Activated T-cell treated with anti-CD3 and anti-CD28 coated beads, Interleukin-2, amount 50 U/mL, for 1 hour (primary cell): ENCODE results near the gene CCDC6.
"Not testable (repeated sequence)": the region's sequence is repeated elsewhere in the genome, so short reads cannot be mapped to it uniquely, and the experiment has no call there.

Source experiments
- DNase-seq: peaks from one replicate; pipeline ENCODE4 v3.0.0-alpha.2; 2020

The CCDC6 gene

DNA sequence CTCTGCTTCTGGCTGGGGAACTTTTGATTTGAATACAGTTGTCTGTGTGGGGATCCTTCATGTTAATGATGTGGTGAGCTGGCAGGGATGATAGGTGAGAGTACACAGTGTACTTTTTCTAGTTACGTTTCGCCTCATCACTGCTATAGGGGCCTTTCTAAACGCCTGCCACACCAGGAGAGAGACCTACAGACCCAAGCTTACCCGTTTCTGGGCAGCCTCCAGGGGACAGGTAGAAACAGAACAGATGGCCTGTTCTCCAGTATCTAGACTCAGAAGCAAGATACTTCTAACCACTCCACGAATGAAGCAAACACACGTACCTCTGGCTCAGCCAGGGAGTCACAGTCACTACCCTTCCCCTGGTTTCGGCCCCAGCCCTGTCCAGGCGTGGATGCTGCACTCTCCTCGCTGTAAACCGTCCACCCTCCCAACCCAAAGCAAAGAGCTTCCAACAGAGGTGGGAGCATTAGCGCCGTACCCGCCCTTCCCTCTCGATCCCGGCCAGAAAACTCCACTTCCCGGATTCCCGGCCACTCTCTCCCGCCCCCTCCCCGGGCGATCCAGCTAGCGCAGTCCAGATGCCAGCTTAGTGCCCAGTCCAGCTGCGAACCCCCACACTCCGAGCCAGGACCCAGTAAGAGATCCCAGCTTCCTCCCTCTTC lies 1.2 kb downstream of the CCDC6 start:
- peak; percentile 21 for DNase-seq

GRCh38 chr10:59904426-59905065 lies 1.8 kb downstream of the CCDC6 start:
- DNase-seq: no peak

DNA sequence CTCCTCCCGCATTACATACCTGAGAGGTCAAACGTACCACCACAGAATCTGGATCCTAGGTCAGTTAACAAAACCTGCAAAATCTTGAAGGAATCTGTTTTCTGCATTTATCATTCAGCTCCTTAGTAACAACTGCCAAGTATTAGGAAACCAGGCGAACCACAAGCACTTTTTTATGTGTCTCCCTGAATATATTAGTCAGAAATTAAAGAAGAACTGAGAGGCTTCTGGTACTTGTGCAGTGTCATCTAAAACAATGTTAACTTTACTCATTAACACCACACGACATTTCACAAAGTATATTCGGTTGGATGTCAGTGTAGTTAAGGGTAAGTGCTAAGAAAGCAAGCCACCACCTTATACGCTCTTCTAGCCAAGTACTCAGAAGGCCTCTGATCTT lies 2.5 kb downstream of the CCDC6 start:
- no peak for DNase-seq

GRCh38 chr10:59902016-59902415 lies 4.3 kb downstream of the CCDC6 start:
- no peak for DNase-seq

DNA sequence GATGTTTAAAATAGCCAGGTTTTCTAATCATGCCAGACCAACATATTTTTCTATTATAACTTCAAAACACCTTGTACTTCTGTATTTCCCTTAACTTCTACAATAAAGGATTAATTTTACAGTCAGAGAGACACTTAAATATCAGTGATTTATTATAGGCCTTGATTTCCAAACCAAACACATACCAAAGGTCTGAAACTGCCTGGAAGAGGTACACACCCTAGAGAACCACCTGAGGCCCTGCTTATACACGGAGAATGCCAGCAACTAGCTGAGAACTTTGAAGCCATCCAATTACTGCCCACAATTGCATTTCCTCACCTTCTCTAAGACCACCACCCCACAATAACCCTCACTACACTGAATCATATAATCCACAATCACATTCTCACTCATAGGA lies 4.9 kb downstream of the CCDC6 start:
- DNase-seq: no peak

- DNase-seq: no peak
Observed at GRCh38 chr10:59900048-59900727, 6.2 kb downstream of the CCDC6 start.

DNA sequence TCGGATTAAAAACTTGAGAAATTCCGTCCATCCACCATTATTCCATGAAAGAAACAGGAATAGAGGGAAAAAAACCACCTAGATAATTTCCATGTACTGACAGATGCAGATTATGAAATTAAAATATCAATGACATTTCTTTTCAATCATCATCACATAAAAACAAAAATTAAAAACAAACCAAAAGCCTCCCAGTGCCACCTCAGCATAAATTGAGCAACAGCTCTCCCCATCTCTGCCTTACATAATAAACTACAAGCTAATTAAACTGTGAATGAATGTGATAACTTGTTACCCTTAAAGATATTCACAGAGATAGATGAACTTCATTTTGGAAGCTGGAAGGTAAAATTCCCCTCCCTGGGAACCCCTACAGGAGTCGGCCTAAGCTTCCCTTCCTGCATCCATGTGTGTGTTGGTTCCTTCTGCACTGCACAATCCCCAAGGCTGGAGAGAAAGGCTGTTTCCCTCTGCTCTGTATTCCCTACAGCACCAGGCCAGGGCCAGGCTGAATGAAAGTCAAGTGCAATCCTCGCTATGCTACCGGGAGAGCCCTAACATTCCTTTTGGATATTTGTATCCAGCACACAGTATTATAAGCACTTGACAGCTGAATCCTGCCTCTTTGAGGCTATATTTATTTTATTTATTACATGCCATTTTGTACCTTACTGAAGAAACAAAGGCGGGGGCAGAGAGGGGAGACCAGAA lies 8.1 kb downstream of the CCDC6 start:
- DNase-seq: no peak

GRCh38 chr10:59896191-59896590 lies 10.2 kb downstream of the CCDC6 start:
- DNase-seq: no peak

DNA sequence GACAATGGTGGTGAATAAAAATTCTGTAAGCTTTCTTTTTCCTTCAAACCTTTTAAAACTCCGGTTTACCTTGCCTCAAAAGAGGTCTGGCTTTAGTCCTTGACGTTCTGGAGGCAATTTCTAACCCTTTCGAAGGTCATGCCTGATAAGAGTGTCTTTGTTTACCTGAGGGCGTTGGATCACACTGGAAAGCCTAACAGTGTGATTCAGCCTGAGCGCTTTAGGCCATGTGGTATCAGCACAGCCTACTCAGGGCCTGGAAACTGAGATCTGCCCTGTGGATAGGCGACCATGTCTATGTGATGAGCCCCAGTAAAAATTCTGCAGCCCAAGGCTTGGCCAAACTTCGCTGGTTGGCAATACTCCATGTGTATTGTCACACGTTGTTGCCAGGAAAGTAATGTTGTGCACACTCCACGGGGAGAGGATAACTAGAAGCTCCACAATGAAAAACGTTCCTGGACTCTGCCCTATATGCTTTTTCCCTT lies 10.7 kb downstream of the CCDC6 start:
- DNase-seq: no peak

- no peak for DNase-seq
Observed at GRCh38 chr10:59894114-59894513, 12.2 kb downstream of the CCDC6 start.

GRCh38 chr10:59892697-59893096 lies 13.7 kb downstream of the CCDC6 start:
- no peak for DNase-seq

DNA sequence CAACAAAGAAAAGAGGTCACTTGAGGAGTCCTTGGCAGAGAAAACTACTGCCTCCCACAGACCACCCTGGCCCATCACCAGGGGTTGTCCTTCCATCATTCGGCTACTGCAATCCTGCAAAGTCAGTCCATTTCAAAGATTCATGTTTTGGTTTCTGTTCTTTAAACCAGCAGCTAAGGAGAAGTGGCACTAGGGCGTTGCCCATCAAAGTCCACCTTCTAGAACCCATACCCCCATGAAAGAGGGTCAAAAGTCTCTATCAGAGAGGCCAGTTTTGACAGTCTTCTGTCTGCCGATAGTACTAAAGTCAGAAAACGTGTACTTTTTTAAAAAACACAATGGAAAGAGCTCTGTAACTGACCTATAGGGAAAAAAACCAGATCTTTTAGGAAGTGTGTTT lies 14.4 kb downstream of the CCDC6 start:
- DNase-seq: no peak

GRCh38 chr10:59891349-59891748 lies 15.0 kb downstream of the CCDC6 start:
- DNase-seq: no peak

GRCh38 chr10:59888781-59889435 lies 17.4 kb downstream of the CCDC6 start:
- no peak for DNase-seq

DNA sequence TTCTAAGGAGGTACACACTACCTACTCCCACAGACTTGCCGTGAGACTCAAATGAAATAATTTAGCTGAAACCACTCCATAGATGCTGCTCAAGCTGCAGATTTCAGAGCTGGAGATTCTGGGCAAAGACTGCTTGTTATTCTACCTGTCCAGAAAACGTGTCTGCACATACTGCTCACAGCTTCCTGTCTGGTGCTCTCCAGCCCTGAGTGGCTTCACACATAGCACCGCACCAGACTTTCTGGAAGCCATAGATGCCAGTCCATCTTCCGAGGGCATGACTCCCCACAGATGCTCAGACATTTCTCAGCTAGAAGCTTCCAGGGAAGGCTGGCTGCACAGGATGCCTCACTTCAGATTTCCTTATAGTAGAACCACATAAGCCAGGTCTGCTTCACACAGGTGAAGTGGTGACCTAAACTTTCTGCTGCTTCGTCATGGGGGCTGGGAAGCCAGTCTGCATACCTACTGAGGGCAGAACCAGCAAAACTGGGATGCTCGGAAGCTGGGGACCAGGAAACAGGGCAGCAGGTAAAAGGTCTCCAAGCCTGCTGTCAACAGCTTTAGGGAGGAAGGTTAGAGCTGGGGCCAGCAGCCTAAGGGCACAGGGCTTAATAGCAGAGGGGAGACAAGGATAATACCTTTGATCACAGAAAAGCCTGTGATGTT lies 18.2 kb downstream of the CCDC6 start:
- no peak for DNase-seq

DNA sequence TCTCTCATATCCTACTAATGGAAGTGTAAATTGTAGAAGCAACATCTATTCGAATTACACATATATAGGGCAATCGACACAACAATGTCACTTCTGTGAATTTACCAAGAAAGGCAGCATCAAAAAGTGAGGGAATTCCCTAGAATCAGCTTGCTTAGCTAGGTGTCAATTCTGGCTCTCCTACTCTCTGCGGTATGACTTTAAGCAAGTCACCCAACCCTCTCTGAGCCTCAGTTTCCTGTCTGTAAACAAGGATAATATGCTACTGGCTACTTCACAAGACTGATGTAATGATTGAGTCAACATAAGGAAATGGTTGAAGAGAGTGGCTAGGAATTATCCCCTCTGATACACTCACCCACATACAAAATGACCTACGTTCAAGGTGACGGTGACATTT lies 19.4 kb downstream of the CCDC6 start:
- no peak for DNase-seq

DNA sequence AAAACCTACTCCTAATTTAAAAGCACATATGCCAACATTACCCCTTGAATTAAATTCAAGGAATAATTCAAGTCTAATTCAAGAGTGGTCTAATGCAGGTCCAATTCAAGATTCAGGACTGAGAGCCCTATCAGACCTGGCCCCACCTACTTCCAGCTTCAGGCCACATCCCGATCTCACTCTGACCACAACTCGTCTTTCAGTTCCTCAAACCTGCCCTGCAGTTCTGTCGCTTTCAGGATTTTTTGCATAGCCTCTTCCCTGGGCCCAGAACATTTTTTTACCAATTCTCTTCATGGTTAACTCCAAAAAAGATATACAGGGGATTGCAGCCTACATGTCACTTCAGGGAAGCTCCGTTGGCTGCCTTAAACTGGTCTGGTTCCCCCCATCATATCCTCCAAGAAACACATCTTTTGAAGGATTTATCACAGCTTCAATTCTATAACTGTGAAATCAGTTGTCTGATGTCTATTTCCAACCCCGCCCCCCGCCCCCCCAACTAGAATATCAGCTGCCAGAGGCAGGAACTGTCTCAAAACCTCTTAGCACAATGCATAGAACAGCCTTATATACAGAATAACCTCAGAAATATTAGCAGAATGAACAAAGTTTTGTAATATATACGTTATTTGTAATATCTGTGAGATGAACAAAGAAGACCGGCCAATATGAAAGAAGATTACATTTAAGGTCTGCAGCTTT lies 20.8 kb downstream of the CCDC6 start:
- DNase-seq: no peak

DNA sequence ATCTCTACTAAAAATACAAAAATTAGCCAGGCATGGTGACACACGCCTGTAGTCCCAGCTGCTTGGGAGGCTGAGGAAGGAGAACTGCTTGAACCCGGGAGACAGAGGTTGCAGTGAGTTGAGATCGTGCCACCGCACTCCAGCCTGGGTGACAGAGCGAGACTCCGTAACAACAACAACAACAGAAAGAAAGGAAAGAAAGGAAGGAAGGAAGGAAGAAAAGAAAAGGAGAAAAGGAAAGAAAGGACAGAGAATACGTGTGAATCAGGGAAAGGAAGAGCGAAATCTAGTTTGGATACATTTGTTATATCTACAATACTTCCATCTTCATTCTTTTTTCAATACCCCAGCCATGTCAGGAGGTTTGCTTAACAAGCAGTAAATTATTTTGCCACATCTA lies 21.5 kb downstream of the CCDC6 start:
- DNase-seq: not testable (repeated sequence)

DNA sequence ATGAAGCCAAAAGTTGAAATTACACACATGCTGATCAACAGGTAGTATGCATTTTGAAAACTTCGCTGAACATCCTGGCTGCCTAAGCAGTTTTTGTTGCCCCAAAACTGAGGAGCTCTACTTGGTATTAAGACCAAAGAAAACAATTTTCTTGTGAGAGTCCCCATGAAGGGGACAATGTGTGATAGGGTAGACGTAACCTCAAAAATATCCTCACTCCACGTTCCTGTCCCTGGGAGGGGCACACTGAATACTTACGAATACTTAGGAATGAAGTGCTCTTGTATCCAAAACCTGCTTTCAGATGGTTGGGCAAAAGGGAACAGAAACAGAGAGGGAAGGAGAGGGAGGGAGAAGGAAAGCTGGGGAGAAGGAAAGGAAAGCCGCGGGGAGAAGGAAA lies 24.7 kb downstream of the CCDC6 start:
- no peak for DNase-seq

DNA sequence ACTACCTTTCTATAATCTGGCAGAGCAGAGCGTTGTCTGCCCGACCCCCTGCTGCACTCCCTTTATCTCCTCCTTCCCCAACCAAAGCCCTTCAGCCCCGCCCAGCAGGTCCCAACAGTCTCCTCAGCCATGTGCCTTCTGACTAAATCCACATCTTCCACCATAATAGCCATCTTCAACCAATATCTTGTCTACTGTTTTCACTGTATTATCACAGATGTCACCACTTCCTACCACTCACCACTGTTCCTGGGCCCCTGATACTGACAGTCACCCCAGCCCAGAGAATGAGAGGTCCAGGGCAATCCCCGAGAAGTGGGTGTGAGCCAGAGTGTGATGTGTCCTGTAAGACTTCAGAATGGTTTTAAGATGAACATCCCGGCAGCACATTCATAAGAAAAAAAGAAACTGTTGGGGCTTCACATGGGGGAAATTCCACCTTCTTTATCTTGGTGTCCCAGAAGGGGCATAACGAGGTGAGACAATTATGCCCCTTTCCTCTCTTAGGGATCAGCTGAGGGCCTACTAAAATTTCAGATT lies 25.3 kb downstream of the CCDC6 start:
- peak; percentile 21 for DNase-seq

DNA sequence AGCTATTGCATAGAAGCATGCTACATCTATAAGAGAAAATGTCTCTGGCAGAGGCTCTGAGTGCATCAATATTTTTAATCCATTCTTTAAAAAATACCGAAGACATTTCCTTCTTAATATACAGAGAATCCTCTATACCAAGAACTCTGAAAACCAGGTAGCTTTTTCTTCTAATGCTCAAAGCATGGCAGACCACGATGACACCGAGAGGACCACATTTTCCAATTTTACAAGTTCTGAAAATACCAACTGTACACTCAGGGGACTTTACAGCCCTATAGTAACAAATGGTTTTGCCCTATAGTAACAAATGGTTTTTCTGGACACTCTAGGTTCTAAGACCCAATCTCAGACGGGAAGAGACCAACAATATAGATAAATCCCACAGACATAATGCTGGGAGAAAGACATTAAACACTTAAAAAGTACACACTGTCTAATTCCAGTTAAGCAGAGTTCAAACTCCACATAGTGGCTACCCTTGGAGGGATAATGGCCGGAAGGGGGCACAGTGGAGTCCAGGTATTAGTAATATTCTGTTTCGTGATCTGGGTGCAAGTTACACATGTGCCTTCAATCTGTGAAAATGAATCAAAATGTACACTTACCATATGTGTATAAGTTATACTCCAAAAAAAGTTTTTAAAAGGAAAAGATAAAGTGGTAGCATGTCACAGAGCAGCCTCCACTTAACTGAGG lies 26.2 kb downstream of the CCDC6 start:
- DNase-seq: no peak
